Islet precursor cell (in vitro differentiated cells): ENCODE data around the gene ATXN7L1.
"Not testable (repeated sequence)": the region's sequence is repeated elsewhere in the genome, so short reads cannot be mapped to it uniquely, and the experiment has no call there.

Source experiments
- DNase-seq: peaks from one replicate; pipeline ENCODE4 v3.0.0-alpha.2; 2018

ATXN7L1 gene

GRCh38 chr7:105890290-105890997 lies 14.0 kb upstream of the ATXN7L1 start:
- DNase-seq = no peak

- DNase-seq = no peak
Observed at GRCh38 chr7:105887569-105888189, 11.3 kb upstream of the ATXN7L1 start.

GRCh38 chr7:105886776-105887175 lies 10.4 kb upstream of the ATXN7L1 start:
- DNase-seq = no peak

DNA sequence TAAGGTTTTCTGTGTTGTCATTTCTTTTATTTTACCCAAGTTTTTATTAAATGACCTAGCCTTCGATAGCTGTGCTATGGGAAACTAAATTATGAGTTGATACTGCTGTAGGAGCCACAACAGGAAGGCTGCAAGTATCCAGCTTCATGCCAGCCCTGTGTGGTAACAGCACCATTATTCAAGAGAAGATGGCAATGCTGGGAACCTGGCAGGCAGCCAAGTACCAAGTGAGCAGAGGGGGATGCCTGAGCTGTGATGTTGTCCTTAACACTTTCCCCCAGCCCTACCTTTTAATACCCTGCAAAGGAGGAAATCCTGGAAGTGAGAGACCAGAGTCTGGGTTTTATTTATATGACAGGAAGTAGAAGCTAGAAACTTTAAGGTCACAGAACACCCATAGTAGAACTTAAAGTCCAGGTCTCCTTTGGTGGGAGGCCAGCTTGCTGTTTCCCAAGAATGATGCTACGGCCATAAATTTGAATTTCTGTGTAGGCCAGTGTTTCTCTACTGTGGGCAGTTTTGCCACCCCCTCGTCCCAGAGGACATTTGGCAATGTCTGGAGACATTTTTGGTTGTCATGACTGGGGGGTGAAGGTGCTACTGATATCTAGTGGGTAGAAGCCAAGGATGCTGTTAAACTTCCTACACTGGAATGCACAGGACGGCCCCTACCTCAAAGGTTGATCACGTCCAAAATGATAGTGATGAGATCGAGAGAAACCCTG lies 9.2 kb upstream of the ATXN7L1 start:
- DNase-seq = no peak

GRCh38 chr7:105883179-105883578 lies 6.8 kb upstream of the ATXN7L1 start:
- not testable (repeated sequence) for DNase-seq

DNA sequence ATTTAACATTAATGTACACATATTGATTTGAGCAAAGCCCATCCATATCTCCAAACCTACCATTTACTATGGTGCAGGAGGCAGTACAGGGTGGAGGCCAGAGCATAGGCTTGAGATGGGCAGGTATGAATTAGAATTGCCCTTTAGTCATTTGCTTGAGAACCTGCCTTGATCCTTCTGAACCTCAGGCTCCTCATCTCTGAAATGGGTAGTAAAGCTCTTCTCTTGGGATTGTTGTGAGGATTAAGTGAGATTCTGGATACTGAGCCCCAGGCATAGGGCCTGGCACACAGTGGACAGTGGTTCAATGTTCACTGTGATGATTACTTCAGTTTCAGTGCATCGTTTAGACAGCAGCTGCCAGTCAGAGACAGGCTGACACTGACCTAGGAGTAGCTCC lies 5.0 kb upstream of the ATXN7L1 start:
- DNase-seq = no peak

- no peak for DNase-seq
Observed at GRCh38 chr7:105880571-105881330, 4.4 kb upstream of the ATXN7L1 start.

DNA sequence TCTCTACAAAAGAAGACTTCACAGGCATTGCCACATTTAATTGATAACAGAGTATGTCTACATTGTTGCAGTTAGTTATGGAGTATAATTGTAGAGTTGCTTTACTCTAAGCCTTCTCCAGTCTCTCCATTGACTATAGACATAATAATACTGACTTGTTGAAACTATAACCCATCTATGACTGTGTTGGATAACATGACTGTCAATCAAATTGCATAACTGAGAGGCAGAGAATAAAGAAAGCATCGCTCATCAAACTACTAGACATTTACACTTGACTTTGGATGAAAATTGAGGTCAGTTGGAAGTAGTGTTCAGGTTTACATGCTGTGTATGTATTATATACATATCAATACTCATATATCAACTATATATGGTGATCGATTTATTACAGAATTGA lies 3.4 kb upstream of the ATXN7L1 start:
- DNase-seq = no peak

DNA sequence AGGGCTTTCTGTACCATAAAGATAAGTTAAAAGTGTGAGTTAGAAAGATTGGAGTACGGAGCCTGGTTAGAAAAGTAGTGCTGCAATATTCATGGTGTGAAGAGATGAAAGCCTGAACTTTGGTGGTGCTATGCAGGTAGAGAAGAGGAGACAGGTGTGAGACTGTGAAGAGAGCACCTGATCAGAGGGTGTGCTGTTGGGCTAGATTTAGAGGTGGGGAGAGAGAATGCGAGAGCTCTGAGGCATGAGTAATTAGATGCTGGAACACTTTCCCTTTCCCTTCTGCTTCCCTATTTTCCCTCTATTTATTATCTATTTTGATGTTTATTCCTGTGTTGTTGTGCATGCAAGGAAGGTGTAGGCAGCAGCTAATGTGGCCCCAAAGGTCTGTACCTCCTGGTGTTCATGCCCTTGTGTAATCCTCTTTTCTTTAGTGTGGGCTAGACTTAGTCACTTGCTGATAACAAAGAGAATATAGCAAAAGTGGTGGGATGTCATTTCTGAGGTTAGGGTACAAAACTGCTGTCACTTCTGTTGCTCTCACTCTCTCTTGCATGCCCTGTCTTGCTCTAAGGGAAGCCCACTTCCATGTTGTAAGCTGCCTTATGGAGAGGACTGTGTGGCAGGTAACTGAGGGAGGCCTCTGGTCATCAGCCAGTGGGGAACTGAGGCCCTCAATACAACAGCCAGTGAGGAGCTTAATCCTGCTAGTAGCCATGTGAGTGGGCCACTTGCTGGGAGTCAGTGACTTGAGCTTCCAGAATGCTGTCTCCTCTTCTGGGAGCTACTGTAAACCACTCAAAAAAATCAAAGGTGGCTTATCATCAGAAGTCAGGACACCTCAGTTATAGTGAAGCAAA lies 2.6 kb upstream of the ATXN7L1 start:
- no peak for DNase-seq

GRCh38 chr7:105877736-105878135 lies 1.3 kb upstream of the ATXN7L1 start:
- DNase-seq = no peak

DNA sequence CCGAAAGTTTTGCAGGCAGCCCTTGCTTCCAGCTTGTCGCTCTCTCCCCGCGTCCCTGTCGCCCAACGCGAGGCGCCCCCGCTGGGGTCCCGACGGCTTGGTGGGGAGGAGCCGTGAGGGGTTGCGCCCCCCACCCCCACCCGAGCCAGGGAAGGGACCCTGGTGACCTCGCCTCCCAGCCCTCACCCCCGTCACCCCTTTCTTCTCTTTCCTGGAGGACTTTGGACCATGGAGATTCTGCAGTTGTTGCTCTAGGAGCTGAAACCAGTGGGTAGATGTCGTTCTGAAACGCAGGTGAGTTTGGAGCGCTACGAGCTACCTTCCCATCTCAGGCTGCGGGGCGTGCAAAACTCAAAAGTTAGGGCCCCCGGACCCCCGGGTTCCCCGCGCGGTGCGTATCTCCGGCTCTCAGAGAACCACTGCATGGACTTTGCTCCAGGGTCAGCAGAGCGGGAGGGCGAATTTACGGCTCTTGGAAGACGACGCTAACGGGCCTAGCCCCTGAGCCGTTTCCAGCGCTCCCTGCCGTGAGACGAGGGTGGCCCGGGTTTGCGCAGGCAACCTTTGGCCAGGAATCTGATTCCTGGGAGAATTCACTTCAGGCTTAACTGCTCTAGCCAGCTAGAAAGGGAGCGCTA lies 684 bp upstream of the ATXN7L1 start:
- DNase-seq = peak; percentile 82

GRCh38 chr7:105875505-105875904 lies 894 bp downstream of the ATXN7L1 start:
- no peak for DNase-seq

DNA sequence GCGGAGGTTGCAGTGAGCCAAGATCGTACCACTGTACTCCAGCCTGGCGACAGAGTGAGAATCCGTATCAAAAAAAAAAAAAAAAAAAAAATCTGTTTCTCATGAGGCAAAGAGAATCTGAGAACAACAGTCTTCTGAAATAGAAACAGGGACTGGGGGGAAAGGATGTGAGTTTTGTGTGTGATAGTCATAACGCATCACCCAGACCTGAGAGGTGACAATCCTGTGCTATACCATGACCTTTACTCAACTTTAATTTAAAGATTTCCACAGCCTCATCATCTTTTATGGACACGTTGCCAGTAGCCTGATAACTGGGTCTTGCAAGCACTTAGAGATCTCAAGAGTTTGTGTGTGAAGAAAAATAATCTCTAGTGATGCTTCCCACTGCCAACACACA lies 2.3 kb downstream of the ATXN7L1 start:
- DNase-seq = no peak

GRCh38 chr7:105872491-105872890 lies 3.9 kb downstream of the ATXN7L1 start:
- DNase-seq = no peak

GRCh38 chr7:105871142-105871541 lies 5.3 kb downstream of the ATXN7L1 start:
- DNase-seq = no peak

GRCh38 chr7:105866102-105866801 lies 10.1 kb downstream of the ATXN7L1 start:
- DNase-seq = no peak

GRCh38 chr7:105863876-105864275 lies 12.5 kb downstream of the ATXN7L1 start:
- DNase-seq = no peak

DNA sequence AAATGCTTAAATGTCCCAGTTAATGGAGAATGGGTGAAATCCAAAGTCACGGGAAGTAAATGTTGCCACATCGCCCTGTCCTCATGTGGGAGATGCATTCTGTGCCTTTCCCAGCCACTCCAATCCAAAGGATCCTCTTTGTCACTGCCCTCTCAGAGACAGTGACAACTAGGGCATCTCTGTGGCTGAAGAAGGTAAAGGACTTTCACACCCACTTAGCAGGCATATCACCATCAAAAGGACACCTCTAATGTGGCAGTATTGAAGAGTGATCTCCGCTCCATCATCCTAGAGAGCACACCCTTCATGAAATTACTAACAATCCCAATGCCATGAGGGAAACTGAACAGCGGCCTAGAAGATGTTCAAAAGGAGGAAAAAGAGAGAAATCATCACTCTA lies 13.6 kb downstream of the ATXN7L1 start:
- no peak for DNase-seq

- no peak for DNase-seq
Observed at GRCh38 chr7:105862276-105862675, 14.1 kb downstream of the ATXN7L1 start.

GRCh38 chr7:105861224-105861623 lies 15.2 kb downstream of the ATXN7L1 start:
- no peak for DNase-seq

DNA sequence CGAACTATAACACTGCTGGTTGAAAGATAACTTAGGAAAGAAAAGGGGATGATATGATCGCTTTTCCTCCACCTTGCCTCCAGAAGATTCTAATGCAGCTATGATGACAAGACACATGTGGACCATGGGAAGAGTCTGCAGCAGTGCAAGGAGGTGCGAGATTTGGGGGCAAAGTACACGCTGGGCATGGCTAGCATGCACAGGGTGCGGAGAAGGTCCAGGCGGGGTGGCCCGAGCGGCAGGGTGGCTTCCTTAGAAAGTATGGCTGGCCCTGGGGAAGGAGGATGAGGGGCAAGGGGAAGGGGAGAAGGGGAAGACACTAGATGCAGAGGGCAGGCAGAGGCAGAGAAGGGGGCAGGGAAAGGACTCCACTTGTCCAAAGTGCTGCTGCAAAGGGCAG lies 15.6 kb downstream of the ATXN7L1 start:
- DNase-seq = no peak
